Motor neuron (in vitro differentiated cells): ENCODE measurements around the gene CLPTM1L. TPM values are rescaled to one million over a fixed set of nuclear protein-coding genes. Genes with fewer than 3 reads are reported as not detected.
"Not testable (repeated sequence)": the region's sequence is repeated elsewhere in the genome, so short reads cannot be mapped to it uniquely, and the experiment has no call there.

Source experiments
- ATAC-seq, 8 experiments: fragments of 200-7000 bp; cut with Tn5 transposase; replicated peaks in 6 of 8; 2 replicates each; pipeline ENCODE4 v1.8.0; 2021; ENCODE audit warnings: mild to moderate bottlenecking in 8 of 8, moderate library complexity in 8 of 8
- H3K27ac ChIP-seq, 2 donors: fragments of 250-450 bp; sonication (Bioruptor Pico); 2 replicates each; pipeline ENCODE4 v1.9.0; 2021; ENCODE audit warnings: antibody characterized with exemption in 2 of 2, mild to moderate bottlenecking in 2 of 2, moderate library complexity in 1 of 2
- H3K4me1 ChIP-seq, 2 donors: fragments of 250-450 bp; sonication (Bioruptor Pico); replicated peaks in 1 of 2; 2 replicates each; pipeline ENCODE4 v1.6.1; 2021; ENCODE audit warnings: antibody characterized with exemption in 2 of 2, mild to moderate bottlenecking in 2 of 2, moderate library complexity in 1 of 2
- H3K4me3 ChIP-seq, 5 donors: fragments of 250-450 bp; sonication (Bioruptor Pico); 2 replicates each; pipeline ENCODE4 v1.9.0; 2021; ENCODE audit warnings: antibody characterized with exemption in 5 of 5, mild to moderate bottlenecking in 5 of 5, moderate library complexity in 4 of 5
- WGBS, 10 experiments: fragments of 450-650 bp; shearing (Covaris generic); methylation state at CpG; one replicate each; pipeline ENCODE4 v1.0.0; 2022; 5-methylcytosine and 5-hydroxymethylcytosine counted together
- in situ Hi-C, 9 experiments: fragments of 400-800 bp; cut with MboI; loops; one replicate each; pipeline ENCODE4 v1.15.0; 2021; ENCODE audit warnings: low sequenced_read_pairs in 9 of 9, low pct_unique_long_range_greater_than_20kb in 2 of 9; ENCODE audit not compliant: unreplicated experiment in 9 of 9
- total RNA-seq, 8 experiments: library from RNA; unstranded; fragments of 300-600 nt; gene quantifications; 2 replicates each; pipeline versions ENCODE4 v1.2.3 to v1.2.4, GENCODE V29; 2022

Gene CLPTM1L
- total RNA-seq, 8 experiments from 2014 or later, result 42.4 to 132 (median 77.7) TPM

DNA sequence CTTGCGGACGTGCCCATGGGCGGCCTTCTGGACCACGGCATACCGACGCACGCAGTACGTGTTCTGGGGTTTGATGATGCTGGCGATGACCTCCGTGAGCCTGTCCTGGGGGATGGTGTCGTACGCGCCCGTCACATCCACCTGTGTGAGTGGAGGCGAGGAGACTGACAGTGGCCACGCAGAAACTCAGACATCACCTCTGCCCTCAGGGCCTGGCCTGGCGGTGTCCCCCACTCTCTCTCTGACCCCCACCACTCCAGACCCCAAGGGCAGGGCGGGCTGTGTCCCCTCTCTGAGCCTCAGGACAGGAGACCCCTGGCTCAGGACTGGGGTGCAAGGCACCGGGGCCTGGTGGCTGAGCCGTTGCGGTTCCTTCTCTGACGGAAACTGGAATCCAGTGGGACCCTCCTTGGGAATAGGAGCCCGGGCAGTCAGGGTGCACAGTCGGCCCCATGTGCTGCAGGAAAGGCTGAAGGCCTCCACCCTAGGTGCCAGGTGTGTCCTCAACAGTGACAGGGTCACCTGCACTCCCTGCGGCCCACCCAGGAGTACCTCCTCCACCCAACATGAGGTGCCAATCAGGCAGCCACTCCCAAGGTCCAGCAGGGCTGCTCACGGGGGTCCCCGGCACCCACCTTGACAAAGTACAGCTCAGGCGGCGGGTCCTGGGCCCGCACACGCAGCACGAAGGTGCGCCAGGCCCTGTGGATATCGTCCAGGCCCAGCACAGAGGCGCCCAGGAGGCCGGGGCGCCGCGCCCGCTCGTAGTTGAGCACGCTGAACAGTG is 66.0 kb downstream of the CLPTM1L start:
- WGBS, 10 experiments, result 90 to 98% (median 93%) methylated on average over 2 to 14 of the region's 42 CpGs; no CpG with 5 or more reads in 6 of the 10 experiments
- no peaks in the 10 kb centered on the region for H3K4me1 ChIP-seq
- H3K27ac ChIP-seq, result no peak overlapping the region
- H3K4me3 ChIP-seq, result no peak overlapping the region
- in situ Hi-C loops, result no loop called here
- ATAC-seq, result no peak

GRCh38 chr5:1278216-1278615 is 66.7 kb downstream of the CLPTM1L start:
- H3K4me1 ChIP-seq, result no peaks in the 10 kb centered on the region
- 40 to 100% (median 95%) methylated on average over 1 to 7 of the region's 13 CpGs; no CpG with 5 or more reads in 4 of the 10 experiments for WGBS, 10 experiments
- H3K27ac ChIP-seq, result no peak overlapping the region
- ATAC-seq, result no peak
- no peak overlapping the region for H3K4me3 ChIP-seq
- in situ Hi-C loops, result no loop called here

DNA sequence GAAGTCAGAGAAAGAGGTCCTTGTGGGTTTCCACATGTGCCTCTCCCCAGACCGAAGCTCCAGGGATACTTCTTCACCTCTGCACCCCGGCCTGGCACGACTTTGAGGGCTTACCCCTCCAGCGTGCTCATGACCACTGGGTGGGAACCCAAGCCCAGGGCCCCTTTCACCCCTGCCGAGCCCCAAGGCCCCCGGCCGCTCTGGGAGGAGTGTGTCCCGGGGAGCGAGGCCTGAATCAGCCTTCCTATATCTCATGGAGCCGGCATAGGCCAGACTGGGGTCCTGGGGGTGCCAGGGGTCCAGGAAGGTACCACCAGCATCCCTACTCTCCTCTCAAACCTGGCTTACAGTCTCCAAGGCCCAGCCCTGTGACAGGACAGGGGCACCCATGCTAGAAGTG is 67.1 kb downstream of the CLPTM1L start:
- 80 to 91% methylated on average over 1 to 4 of the region's 10 CpGs; no CpG with 5 or more reads in 8 of the 10 experiments for WGBS, 10 experiments
- Histone ChIP-seq H3K4me3 (no peak overlapping the region), H3K27ac (no peak overlapping the region), H3K4me1 (no peaks in the 10 kb centered on the region)
- in situ Hi-C loops, result no loop called here
- ATAC-seq, result no peak

GRCh38 chr5:1277331-1277730 is 67.6 kb downstream of the CLPTM1L start:
- no peaks in the 10 kb centered on the region for H3K4me1 ChIP-seq
- in situ Hi-C loops, result no loop called here
- WGBS, 10 experiments, result 40% methylated on average over 2 of the region's 21 CpGs; no CpG with 5 or more reads in 9 of the 10 experiments
- no peak overlapping the region for H3K27ac ChIP-seq
- no peak overlapping the region for H3K4me3 ChIP-seq
- no peak for ATAC-seq

GRCh38 chr5:1276930-1277329 is 68.0 kb downstream of the CLPTM1L start:
- no peak for ATAC-seq
- no peak overlapping the region for H3K4me3 ChIP-seq
- H3K4me1 ChIP-seq, result no peaks in the 10 kb centered on the region
- H3K27ac ChIP-seq, result no peak overlapping the region
- in situ Hi-C loops, result no loop called here
- 0 to 93% (median 78%) methylated on average over 1 to 15 of the region's 20 CpGs; no CpG with 5 or more reads in 4 of the 10 experiments for WGBS, 10 experiments

DNA sequence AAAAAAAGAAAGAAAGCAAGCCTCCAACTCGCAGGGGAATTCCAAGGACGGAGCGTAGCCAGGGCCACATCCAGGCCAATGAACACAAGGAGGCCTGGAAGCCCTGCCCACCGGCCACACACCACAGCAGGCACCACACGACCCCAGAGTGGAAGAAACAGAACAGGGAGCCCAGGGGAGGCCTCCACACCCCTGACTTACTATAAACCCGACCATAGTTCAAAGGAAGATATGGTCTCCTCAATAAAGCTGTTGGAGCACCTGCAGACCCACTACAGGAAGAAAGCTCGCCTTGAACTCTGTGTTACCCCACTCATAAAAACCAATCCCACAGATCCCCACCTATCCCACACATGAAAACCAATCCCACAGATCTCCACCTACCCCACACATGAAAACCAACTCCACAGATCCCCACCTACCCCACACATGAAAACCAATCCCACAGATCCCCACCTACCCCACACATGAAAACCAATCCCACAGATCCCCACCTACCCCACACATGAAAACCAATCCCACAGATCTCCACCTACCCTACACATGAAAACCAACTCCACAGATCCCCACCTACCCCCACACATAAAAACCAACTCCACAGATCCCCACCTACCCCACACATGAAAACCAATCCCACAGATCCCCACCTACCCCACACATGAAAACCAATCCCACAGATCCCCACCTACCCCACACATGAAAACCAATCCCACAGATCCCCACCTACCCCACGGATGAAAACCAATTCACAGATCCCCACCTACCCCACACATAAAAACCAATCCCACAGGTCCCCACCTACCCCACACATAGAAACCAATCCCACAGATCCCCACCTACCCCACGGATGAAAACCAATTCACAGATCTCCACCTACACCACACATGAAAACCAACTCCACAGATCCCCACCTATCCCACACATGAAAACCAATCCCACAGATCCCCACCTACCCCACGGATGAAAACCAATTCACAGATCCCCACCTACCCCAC is 69.2 kb downstream of the CLPTM1L start:
- WGBS, 10 experiments, result 24 to 100% (median 92%) methylated on average over 2 to 5 of the region's 10 CpGs; no CpG with 5 or more reads in 5 of the 10 experiments
- H3K4me3 ChIP-seq, in situ Hi-C loops, ATAC-seq, H3K27ac ChIP-seq, H3K4me1 ChIP-seq: not testable (repeated sequence)

DNA sequence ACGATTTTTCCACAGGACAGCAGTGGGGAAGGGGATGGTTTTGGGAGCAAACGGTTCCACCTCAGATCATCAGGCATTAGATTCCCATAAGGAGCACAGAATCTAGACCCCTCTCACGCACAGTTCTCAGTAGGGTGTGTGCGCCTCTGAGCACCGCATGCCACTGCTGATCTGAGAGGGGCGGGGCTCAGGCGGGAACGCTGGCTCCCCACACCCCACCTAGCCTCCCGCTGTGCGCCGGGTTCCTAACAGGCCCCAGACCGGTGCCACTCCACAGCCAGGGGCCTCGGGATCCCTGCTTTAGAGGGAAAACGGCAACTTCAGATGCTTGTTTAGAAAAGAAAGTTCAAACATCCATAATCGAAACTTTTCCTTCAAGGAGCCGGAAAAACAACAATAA is 70.4 kb downstream of the CLPTM1L start:
- H3K4me1 ChIP-seq, result no peaks in the 10 kb centered on the region
- no peak overlapping the region for H3K27ac ChIP-seq
- no peak overlapping the region for H3K4me3 ChIP-seq
- in situ Hi-C loops, result no loop called here
- no peak for ATAC-seq
- 70 to 100% (median 89%) methylated on average over 1 to 13 of the region's 16 CpGs; no CpG with 5 or more reads in 2 of the 10 experiments for WGBS, 10 experiments

DNA sequence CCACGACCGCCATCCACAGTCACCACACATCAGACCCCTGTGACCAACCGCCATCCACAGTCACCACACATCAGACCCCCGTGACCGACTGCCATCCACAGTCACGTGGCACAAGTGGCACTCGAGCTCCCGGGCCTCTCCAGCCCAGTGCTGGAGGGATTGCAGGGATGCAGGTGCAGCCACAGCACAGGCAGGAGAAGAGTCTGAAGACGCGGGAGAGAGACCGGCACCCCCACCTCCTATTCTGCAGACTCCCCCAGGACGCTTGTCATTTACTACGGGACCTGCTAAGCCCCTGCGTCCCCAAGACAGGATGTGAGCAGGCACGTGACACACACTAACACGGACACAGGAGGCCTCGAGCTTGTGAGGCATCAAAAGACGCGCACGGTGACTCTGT is 71.2 kb downstream of the CLPTM1L start:
- H3K4me3 ChIP-seq, result no peak overlapping the region
- 67 to 100% (median 97%) methylated on average over 1 to 7 of the region's 20 CpGs; no CpG with 5 or more reads in 5 of the 10 experiments for WGBS, 10 experiments
- in situ Hi-C loops, result no loop called here
- no peak for ATAC-seq
- H3K4me1 ChIP-seq, result no peaks in the 10 kb centered on the region
- no peak overlapping the region for H3K27ac ChIP-seq

DNA sequence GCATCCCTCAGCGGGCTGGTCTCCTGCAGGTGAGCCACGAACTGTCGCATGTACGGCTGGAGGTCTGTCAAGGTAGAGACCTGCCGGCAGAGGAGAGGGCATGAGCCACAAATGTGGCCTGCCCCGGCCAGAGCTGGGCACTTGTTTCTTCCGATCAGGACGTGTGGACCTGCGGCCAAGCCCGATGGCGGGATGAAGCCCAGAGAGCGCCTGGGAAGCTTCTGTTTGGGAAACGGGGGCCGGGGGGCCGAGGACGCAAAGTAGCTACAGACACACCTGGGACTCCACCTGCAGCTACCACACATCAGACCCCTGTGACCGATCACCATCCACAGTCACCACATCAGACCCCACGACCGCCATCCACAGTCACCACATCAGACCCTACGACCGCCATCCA is 72.7 kb downstream of the CLPTM1L start:
- Histone ChIP-seq H3K4me3 (no peak overlapping the region), H3K27ac (no peak overlapping the region), H3K4me1 (no peaks in the 10 kb centered on the region)
- WGBS, 10 experiments, result 100% methylated on average over 1 of the region's 21 CpGs; no CpG with 5 or more reads in 9 of the 10 experiments
- ATAC-seq, result no peak
- in situ Hi-C loops, result no loop called here

DNA sequence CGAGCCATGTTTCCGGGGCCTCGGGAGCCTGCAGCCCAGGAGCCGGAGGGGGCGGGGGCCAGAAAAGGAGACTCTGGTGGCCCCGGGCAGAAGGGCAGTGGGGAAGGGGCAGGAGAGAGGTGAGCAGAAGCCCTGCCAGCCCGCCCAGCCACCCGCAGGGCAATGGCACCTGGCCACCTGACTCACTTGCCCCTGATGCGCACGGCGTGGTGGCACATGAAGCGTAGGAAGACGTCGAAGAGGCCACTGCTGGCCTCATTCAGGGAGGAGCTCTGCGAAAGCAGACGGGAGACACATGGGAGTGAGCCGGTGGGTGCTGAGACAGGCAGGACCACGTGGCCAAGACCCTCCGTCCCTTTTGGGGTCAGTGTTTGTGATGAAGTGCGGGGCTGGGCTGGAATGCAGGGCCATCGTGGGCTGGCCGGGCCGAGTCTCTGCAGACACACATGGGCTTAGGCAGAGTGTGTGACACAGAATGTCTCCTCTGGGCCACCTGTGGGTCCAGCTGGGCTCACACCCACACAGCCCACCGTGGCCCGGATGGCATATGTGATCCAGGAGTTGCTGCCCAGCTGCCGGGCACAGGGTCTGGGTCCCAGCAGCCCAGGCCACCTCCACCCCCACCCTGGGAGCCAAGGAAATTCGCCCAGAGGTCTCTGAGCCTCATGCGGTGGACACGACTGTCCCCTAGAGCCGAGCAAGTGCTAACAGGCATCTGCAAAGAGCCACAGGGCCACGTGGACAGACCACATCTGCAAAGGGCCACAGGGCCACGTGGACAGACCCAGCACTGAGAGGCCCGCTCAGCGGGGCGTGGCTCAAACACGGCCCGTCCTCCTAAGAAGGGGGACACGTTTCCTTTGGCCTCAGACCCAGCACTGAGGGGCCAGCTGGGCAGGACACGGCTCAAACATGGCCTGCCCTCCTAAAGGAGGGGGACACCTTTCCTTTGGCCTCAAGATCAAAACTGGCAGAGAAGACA is 73.7 kb downstream of the CLPTM1L start:
- H3K27ac ChIP-seq, result no peak overlapping the region
- no peak for ATAC-seq
- 85 to 100% (median 93%) methylated on average over 3 to 12 of the region's 39 CpGs; no CpG with 5 or more reads in 5 of the 10 experiments for WGBS, 10 experiments
- no peaks in the 10 kb centered on the region for H3K4me1 ChIP-seq
- H3K4me3 ChIP-seq, result no peak overlapping the region
- in situ Hi-C loops, result no loop called here

DNA sequence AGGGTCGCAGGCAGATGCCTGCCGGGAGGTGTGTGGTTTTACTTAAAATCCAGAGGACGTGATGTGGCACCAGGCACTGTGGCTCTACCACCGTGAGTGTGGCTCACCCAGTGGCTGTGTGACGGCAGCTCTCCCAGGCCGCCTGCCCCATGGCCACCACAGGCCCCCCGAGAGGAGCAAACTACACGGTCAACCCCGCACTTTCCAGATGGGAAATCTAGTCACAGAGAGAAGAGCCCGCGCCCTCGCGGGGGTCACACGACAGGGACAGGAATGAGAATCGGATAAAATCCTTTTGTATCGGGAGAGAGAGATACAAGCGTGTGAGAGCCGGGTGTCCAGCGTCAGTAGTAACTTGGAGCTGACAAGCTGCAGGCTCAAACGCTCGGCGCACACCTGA is 74.5 kb downstream of the CLPTM1L start:
- no peaks in the 10 kb centered on the region for H3K4me1 ChIP-seq
- in situ Hi-C loops, result no loop called here
- ATAC-seq, result no peak
- no peak overlapping the region for H3K4me3 ChIP-seq
- 34 to 100% (median 92%) methylated on average over 1 to 12 of the region's 22 CpGs; no CpG with 5 or more reads in 4 of the 10 experiments for WGBS, 10 experiments
- H3K27ac ChIP-seq, result no peak overlapping the region

- in situ Hi-C loops, result no loop called here
- WGBS, 10 experiments, result 57 to 100% (median 88%) methylated on average over 1 to 12 of the region's 13 CpGs; no CpG with 5 or more reads in 1 of the 10 experiments
- ATAC-seq, result no peak
- Histone ChIP-seq H3K4me3 (no peak overlapping the region), H3K4me1 (no peaks in the 10 kb centered on the region), H3K27ac (no peak overlapping the region)
Observed at GRCh38 chr5:1268666-1269065, 76.2 kb downstream of the CLPTM1L start.
